ENCODE measurements around the gene SELENOV. TPM values are rescaled to one million over a fixed set of nuclear protein-coding genes. Genes with fewer than 3 reads are reported as not detected.

The SELENOV gene
- total and polyA plus RNA-seq, 9 of the 15 experiments (the other 6 are each of a cell fraction or from before 2014, with no cell fraction given): 0.04 to 0.09 (median 0.06) TPM; not detected in 4

- TF ChIP-seq CLOCK (CRISPR knock-in tag; IDR thresholded peaks at IDR 0.05; ENCODE audit: borderline replicate concordance) (no peak), GTF3C2 (IDR thresholded peaks at IDR 0.05; ENCODE audit: borderline replicate concordance, extremely low read depth, insufficient read length) (no peak), ZFPM2 (CRISPR knock-in tag; IDR thresholded peaks at IDR 0.05) (no peak), ZNF140 (CRISPR knock-in tag; IDR thresholded peaks at IDR 0.05) (no peak), ZBTB9 (CRISPR knock-in tag; IDR thresholded peaks at IDR 0.05) (no peak), ILK (tag; IDR thresholded peaks at IDR 0.05; ENCODE audit: borderline replicate concordance, low read depth) (no peak), ZNF134 (CRISPR knock-in tag; conservative IDR thresholded peaks at IDR 0.05) (no peak), TARDBP (IDR thresholded peaks at IDR 0.05) (no peak), RFX1 (IDR thresholded peaks at IDR 0.05) (no peak), KHSRP (IDR thresholded peaks at IDR 0.05) (no peak), AFF4 (CRISPR knock-in tag; IDR thresholded peaks at IDR 0.05) (no peak), GMEB1 (CRISPR knock-in tag; IDR thresholded peaks at IDR 0.05) (no peak), SMARCC2 (IDR thresholded peaks at IDR 0.05; ENCODE audit: low read depth) (no peak), POLR2H (tag; IDR thresholded peaks at IDR 0.05; ENCODE audit: low read depth) (no peak), ZNF354B (CRISPR knock-in tag; IDR thresholded peaks at IDR 0.05) (no peak)
Observed at GRCh38 chr19:39497996-39498797, 16.7 kb upstream of the SELENOV start (continued).

Data from K562 (cell line).